DOHH2 (cell line): ENCODE data around the gene DLL1.

Experiments used
- EZH2phosphoT487 ChIP-seq: fragments of 200-600 bp; sonication (generic); IDR thresholded peaks from 2 replicates; pipeline ENCODE4 v1.6.1; 2017; ENCODE audit warnings: borderline replicate concordance, mild to moderate bottlenecking, antibody characterized with exemption, low read length, moderate library complexity, mixed read lengths
- TF ChIP-seq, protein P1 (sequence below): fragments of 200-600 bp; sonication (generic); IDR thresholded peaks from one replicate; pipeline ENCODE4 v1.5.1; 2014; ENCODE audit warnings: antibody characterized with exemption, mild to moderate bottlenecking, low read depth, low read length; ENCODE audit not compliant: poor library complexity, severe bottlenecking

DNA sequence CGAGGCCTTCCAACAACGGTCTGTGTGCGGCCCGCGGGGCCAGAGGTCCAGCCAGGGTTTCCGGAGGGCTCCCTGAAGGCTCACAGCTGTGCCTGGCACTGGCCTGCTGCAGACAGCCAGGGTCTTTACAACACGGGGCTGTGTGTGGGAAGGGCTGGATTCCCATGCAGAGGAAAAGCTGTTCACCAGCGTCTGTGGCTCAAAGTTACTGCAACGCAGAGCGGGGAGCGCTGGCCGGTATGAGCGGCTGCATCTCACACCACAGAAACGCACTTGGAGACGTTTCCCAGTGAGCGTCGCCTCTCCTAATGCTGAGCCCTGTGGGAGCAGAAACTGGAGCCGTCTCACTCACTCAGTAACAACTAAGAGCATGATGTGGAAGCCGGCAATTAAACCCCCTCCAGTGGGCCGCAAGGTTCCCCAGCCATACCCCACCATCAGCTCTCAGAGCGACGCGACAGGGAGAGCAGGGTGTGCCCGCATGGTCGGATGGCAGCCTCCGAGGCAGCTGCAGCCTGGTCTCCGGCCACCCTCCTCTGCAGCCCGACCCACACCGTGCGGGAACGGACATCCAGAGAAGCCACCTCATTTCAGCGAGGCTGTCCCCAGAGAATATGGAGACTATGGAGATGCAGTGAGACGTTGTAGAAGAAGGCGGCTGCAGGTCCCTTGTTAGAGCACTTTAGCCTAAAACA lies 42.6 kb downstream of the DLL1 start:
- TF ChIP-seq, protein P1, sequence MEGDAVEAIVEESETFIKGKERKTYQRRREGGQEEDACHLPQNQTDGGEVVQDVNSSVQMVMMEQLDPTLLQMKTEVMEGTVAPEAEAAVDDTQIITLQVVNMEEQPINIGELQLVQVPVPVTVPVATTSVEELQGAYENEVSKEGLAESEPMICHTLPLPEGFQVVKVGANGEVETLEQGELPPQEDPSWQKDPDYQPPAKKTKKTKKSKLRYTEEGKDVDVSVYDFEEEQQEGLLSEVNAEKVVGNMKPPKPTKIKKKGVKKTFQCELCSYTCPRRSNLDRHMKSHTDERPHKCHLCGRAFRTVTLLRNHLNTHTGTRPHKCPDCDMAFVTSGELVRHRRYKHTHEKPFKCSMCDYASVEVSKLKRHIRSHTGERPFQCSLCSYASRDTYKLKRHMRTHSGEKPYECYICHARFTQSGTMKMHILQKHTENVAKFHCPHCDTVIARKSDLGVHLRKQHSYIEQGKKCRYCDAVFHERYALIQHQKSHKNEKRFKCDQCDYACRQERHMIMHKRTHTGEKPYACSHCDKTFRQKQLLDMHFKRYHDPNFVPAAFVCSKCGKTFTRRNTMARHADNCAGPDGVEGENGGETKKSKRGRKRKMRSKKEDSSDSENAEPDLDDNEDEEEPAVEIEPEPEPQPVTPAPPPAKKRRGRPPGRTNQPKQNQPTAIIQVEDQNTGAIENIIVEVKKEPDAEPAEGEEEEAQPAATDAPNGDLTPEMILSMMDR: no peak
- no peak for TF ChIP-seq EZH2phosphoT487
